GM18867 (cell line): Measurements from ENCODE around the gene SLC1A3.

ENCODE experiments used
- ATAC-seq: cut with Tn5 transposase; IDR thresholded peaks from one replicate; pipeline ENCODE4 v1.9.1; 2021; ENCODE audit warnings: mild to moderate bottlenecking, moderate library complexity; ENCODE audit not compliant: unreplicated experiment

SLC1A3 gene

DNA sequence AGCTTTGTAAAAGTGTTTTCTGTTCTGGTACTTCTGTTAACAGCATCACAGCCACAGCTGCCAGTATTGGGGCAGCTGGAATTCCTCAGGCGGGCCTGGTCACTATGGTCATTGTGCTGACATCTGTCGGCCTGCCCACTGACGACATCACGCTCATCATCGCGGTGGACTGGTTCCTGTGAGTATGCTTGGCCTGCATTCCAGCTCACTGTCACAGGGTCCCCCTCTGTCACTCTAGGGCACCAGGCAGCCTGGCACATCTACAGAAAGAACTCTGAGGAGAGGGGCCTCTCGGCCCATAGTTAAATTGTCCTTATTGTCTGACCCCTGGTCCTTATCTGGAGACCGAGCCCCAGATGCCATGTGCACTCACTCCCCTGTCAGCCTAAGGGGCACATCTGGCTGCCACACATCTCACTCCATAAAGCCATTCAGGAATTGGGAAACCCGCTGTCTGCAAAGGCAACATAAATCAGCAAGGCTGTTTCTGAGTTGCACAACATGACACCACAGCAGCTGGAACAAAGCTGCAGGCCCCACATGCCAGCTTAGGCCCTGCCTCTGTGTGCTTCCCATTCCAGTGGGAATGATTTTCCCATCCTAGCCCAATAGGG is 77.5 kb downstream of the SLC1A3 start:
- ATAC-seq = no peak

GRCh38 chr5:36685631-36686288 is 79.4 kb downstream of the SLC1A3 start:
- peak; percentile 42 for ATAC-seq

GRCh38 chr5:36686881-36687280 is 80.5 kb downstream of the SLC1A3 start:
- no peak for ATAC-seq

DNA sequence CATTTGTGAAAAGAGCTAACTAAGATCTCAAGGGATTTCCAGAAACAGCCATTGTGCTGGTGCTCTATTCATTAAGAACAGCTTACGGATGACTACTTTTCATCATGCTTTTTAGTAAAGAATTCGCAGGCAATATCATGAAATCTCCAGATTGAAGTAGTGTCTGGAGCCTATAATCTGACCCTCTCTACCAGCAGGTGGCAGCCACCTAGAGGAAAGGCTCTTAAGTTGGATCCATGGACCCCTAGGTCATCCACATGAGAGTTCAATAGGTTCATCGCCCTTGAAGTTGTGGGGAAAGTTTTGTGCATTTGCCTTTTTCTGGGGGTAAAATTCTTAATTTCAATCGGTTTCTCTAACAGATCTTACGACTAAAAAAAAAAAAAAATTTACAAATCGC is 82.3 kb downstream of the SLC1A3 start:
- no peak for ATAC-seq

DNA sequence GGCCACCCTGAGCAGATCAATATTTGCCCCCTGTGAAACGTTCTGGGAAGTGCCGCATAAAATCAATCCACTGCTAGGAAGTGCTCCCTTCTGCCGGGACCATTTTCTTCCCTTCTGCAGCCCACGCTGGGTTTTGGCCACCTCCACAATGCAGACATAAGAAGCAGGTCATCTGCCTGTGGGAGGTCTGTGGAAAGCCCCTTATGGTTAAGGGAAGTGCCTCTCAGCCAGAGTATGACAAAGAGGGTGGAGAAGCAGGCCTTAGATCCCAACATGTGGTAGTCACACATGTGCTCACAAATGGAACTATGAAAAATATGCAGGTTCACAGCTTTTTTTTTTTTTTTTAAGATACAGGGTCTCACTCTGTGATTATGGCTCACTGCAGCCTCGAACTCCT is 82.8 kb downstream of the SLC1A3 start:
- ATAC-seq = no peak

GRCh38 chr5:36690041-36690961 is 83.9 kb downstream of the SLC1A3 start:
- ATAC-seq = peak; percentile 84

DNA sequence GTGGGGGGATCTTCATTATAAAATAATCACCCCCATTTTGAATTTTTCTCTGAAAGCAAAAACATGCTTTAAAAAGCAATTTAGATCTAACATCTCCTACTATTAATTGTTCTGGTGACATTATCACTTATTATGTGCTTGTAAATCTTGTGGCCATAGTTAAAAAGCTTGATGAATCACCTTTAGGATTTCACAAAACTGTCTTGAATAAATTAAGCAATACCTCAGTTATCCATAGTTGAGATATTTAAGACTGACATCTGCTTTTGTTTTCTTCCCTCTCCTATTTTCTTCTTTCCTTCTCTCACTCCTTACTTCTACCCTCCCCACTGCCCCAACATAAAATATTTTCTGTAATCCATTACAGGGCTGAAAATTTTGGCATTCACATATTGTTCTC is 84.8 kb downstream of the SLC1A3 start:
- no peak for ATAC-seq

- no peak for ATAC-seq
Measured at GRCh38 chr5:36691696-36692371, 85.4 kb downstream of the SLC1A3 start.

DNA sequence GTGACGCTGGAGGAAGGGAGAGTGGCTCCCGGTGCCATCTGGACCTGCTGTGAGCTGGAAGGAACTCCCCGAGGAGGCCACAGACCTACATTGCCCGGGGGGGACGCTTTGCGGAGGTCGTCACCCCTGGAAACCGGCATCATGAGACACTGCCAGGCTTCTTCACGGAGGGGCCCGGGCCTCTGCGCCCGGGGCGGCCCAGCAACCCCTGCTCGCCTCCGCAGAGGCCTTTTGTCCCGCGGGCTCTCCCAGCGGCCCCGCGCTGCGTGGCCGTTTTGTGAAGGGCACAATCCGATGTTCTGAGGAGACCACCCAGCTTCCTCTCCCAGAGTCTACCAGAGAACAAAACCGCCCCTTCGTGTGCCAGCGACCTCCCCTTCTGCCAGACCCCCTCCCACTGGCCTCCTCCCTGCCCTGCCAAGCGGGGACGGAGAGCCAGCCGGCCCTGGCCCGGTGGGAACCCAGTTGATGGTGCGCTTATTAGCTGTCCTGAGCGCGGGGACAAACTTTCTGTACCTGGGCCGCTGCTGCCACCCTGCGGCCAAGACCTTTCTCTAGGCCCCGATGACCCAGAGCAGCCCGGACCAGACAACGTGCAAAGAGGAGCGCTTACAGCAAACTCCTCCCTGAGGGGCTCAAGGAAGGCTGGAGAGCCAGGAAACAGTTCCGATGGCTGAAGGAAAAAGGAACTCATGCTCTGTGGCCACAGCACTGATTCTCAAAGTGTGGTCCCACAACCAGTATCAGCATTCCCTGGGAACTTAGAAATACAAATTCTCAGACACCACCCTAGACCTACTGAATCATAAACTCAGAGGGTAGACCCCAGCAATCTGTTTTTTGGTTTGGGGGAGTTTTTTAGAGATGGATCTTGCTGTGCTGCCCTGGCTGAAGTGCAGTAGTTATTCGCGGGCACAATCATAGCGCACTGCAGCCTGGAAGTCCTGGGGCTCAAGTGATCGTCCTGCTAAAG is 86.7 kb downstream of the SLC1A3 start:
- ATAC-seq = peak; percentile 65

DNA sequence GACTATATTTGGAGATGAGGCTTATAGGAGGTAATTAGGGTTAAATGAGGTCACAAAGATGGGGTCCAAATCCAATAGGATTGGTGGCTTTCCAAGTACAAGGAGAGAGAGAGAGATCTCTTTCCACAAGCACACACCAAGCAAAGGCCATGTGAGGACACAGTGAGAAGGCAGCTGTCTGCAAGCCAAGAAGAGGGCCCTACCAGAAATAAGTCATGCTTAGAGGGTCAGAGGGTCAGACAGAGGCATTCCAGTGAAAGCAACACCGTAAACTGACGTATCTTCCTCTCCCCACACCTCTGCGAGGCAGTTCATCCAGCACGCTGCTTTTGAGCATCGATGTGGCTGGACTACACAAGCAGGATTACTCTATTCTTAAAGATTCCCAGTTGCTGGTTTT is 87.9 kb downstream of the SLC1A3 start:
- ATAC-seq = no peak

DNA sequence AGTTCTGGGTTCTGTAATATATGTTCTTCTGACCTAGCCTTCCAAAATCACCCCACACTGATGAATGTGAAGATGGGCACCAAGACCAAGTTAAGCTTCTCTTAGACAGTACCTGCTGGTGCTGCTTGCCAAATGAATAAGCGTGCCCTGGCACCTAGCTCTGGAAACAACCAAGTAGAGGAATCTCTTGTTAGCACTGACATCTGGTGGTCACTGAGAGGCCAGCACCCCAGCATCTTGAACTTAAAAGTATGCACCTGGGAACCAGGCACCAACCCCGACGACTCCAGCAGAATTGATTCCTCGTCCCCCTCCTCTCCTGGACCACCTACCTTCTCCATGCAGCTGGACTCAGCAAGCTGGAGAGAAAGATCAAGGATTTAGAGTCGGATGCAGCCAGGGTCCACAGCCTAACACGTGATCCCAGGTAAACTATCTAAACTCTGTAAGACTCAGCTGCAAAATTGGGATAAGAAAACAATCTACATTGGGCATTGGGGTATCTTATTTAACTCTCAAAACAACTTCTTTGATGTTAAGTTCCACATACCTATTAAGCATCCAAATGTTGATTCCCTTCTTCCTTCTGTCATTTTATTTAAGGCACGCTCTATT is 89.8 kb downstream of the SLC1A3 start:
- peak; percentile 79 for ATAC-seq

- no peak for ATAC-seq
Measured at GRCh38 chr5:36698031-36698430, 91.6 kb downstream of the SLC1A3 start.

GRCh38 chr5:36701085-36701698 is 94.8 kb downstream of the SLC1A3 start:
- ATAC-seq = peak; percentile 98

DNA sequence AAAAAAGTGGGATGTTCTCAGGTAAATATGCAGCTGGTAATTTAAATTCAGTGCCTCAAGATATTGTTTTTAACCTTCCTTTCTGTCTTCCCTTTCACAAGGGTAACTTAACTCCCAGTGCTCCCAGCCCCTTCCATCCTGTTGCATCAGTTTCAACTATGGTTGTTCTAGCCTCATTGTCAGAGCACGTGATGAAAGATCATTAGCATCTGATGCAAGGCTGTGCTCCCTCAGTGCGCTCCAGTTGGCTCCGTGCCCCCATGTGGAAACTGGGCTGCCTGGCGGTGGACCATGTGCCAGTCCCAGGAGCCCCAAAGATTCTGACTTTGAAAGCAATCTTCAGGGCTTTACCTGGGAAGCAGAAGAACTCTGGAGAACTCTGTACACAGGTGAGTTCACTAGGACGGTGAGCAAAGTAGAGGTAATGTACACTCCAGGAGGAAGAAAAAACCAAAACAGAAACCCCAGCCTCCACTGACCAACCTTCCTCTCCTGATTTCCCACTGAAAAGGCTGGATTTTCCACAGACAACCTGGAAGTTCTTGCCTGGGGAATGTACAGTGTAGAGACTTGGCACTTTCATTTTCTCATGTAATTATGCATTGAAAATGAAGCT is 96.9 kb downstream of the SLC1A3 start:
- no peak for ATAC-seq

DNA sequence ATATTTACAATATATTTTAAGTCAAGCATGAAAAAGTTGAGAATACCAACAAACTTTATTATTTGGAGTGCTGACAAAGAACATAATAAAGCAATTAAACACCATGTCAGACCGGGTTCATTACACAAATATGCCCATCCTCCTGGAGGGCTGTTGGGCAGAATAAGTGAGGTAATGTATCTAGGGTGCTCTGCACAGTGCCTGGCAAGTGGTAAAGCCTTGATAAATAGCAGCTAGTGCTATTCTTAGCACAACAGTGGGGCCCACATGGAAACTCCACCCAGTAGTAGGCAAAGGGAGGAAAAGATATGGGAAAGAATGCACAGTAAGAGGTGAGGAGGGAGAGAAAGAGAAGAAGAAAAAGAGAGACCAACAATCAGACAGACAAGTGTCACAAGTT is 97.7 kb downstream of the SLC1A3 start:
- ATAC-seq = no peak

DNA sequence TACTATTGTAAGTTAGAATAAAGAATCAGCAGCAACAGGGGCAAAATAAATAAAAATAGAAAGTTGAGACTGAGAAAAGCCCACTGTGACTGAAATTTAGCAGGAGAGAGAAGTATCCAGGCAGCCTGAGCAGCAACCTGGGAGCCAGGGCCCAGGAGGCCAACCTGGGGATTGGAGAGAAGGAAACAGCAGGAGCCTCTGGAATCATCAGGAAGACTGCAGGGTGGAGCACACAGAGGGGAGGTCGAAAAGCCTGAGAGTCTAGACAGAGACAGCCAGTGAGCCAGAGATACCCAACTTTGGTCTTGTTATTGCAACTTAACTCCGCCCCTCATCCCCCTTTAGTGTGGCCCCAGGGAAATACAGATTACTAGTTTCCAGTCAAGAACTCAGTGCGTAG is 98.6 kb downstream of the SLC1A3 start:
- ATAC-seq = no peak

GRCh38 chr5:36706662-36707061 is 100.3 kb downstream of the SLC1A3 start:
- ATAC-seq = no peak

GRCh38 chr5:36708996-36709395 is 102.6 kb downstream of the SLC1A3 start:
- ATAC-seq = no peak

GRCh38 chr5:36710039-36710438 is 103.6 kb downstream of the SLC1A3 start:
- no peak for ATAC-seq
